ENCODE measurements around the gene AP3S2.

- TF ChIP-seq, protein P1, sequence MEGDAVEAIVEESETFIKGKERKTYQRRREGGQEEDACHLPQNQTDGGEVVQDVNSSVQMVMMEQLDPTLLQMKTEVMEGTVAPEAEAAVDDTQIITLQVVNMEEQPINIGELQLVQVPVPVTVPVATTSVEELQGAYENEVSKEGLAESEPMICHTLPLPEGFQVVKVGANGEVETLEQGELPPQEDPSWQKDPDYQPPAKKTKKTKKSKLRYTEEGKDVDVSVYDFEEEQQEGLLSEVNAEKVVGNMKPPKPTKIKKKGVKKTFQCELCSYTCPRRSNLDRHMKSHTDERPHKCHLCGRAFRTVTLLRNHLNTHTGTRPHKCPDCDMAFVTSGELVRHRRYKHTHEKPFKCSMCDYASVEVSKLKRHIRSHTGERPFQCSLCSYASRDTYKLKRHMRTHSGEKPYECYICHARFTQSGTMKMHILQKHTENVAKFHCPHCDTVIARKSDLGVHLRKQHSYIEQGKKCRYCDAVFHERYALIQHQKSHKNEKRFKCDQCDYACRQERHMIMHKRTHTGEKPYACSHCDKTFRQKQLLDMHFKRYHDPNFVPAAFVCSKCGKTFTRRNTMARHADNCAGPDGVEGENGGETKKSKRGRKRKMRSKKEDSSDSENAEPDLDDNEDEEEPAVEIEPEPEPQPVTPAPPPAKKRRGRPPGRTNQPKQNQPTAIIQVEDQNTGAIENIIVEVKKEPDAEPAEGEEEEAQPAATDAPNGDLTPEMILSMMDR (IDR thresholded peaks at IDR 0.05) = no peak
- no peak for TF ChIP-seq POLR2A (IDR thresholded peaks at IDR 0.05)
Observed at GRCh38 chr15:89780601-89781000, 113.2 kb downstream of the AP3S2 start.

Measured in adrenal gland (tissue), 5 donors.